Tibial nerve (tissue), 4 donors: Measurements from ENCODE around the gene CMKLR1. TPM values are rescaled to one million over a fixed set of nuclear protein-coding genes. Genes with fewer than 3 reads are reported as not detected.
A peak's percentile ranks its signal among the peaks of the same experiment; 100 is the strongest.

Experiments
- DNase-seq, 2 donors: peaks; one replicate each; pipeline ENCODE4 v3.0.0-alpha.2; 2019; ENCODE audit warnings: low spot score in 2 of 2
- H3K27ac ChIP-seq, 4 donors: fragments of 200-600 bp; sonication (generic) in 3 of 4; one replicate each; pipeline ENCODE4 v1.5.1; 2017 to 2019; ENCODE audit warnings: mild to moderate bottlenecking in 1 of 4
- H3K27me3 ChIP-seq, 2 donors: fragments of 200-600 bp; sonication (generic) in 1 of 2; one replicate each; pipeline versions ENCODE4 v1.5.1 to v1.6.0; 2017 to 2019
- H3K36me3 ChIP-seq, 3 donors: fragments of 200-600 bp; sonication (generic); one replicate each; pipeline ENCODE4 v1.5.1; 2018 to 2019
- H3K4me1 ChIP-seq, 4 donors: fragments of 200-600 bp; sonication (generic) in 3 of 4; one replicate each; pipeline ENCODE4 v1.5.1; 2017 to 2019
- H3K4me3 ChIP-seq, 4 donors: fragments of 200-600 bp; sonication (generic) in 3 of 4; one replicate each; pipeline ENCODE4 v1.5.1; 2017 to 2019; ENCODE audit warnings: mild to moderate bottlenecking in 1 of 4, moderate library complexity in 1 of 4
- H3K9me3 ChIP-seq, 4 donors: fragments of 200-600 bp; sonication (generic) in 3 of 4; one replicate each; pipeline ENCODE4 v1.5.1; 2017 to 2019
- CTCF ChIP-seq, 5 experiments: fragments of 200-600 bp in 3 of 5; fragments of 450-650 bp in 2 of 5; sonication (generic) in 3 of 5; IDR thresholded peaks; one replicate each; pipeline ENCODE4 v1.5.1; 2016 to 2019; ENCODE audit warnings: antibody characterized with exemption in 5 of 5, mild to moderate bottlenecking in 3 of 5, moderate library complexity in 2 of 5
- EP300 ChIP-seq, 2 donors: sonication (generic); formaldehyde crosslinking; IDR thresholded peaks; one replicate each; pipeline ENCODE4 v1.6.1; 2017; ENCODE audit warnings: antibody characterized with exemption in 2 of 2, mild to moderate bottlenecking in 1 of 2
- POLR2A ChIP-seq, 2 donors: fragments of 450-650 bp; IDR thresholded peaks; one replicate each; pipeline ENCODE4 v1.6.1; 2017; ENCODE audit warnings: antibody characterized with exemption in 2 of 2, mild to moderate bottlenecking in 2 of 2, moderate library complexity in 2 of 2
- WGBS, 2 donors: methylation state at CpG; one replicate each; pipeline ENCODE4 v1.1.5; 2018; 5-methylcytosine and 5-hydroxymethylcytosine counted together
- total RNA-seq, 4 donors: library from RNA; depleted of rRNA; stranded (reverse); fragments of >200 nt; gene quantifications; one replicate each; pipeline ENCODE4 v1.1.0, GENCODE V29; 2016

The CMKLR1 gene
- total RNA-seq, 4 donors from 2014 or later: 7.1 to 23.2 (median 18.8) TPM

GRCh38 chr12:108306506-108306905, 32.6 kb downstream of the CMKLR1 start:
- Histone ChIP-seq H3K9me3 (no peaks in the 10 kb centered on the region), H3K27ac (peak overlapping the region in 3 of 4 donors; percentile 64 to 87 (median 84)), H3K27me3 (no peaks in the 10 kb centered on the region), H3K4me3 (no peak overlapping the region), H3K36me3 (no peaks in the 10 kb centered on the region), H3K4me1 (peaks cover 0 to 95% (median 33%) of the 10 kb centered on the region in 4 donors)
- WGBS, 2 donors: 87 to 92% methylated on average over 3 of the region's 3 CpGs
- no peak for TF ChIP-seq EP300 (IDR thresholded peaks at IDR 0.05)
- TF ChIP-seq CTCF (IDR thresholded peaks at IDR 0.05): no peak
- TF ChIP-seq POLR2A (IDR thresholded peaks at IDR 0.05): no peak
- no peak for DNase-seq

DNA sequence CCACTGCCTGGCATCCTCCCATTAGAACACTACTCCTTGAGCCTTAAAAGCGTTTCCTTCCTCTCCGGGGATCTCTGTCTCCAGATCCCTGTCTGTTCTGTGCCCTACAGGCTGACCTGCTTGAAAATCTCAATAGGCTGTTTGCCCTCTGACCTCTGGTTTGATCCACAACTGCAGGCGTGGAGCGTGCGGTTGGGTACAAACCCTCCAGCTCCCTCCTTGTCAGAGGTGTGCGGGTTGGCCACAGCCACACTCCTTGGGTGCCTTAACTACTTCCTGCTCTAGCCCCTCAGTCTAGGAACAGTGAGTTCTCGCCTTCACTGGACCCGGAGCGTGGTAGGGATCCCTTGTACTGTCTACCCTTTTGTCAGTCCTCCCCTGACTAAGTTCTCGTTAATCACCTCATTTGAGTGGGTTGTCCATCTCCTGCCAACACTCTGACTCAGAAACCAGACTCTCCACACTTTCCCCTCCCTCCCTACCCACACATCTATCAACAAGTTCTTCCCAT, 33.1 kb downstream of the CMKLR1 start:
- peaks cover 0 to 93% (median 33%) of the 10 kb centered on the region in 4 donors for H3K4me1 ChIP-seq
- peak overlapping the region; percentile 21 to 87 (median 74) for H3K27ac ChIP-seq
- DNase-seq: no peak
- H3K9me3 ChIP-seq: no peaks in the 10 kb centered on the region
- 25 to 37% methylated on average over 10 of the region's 10 CpGs for WGBS, 2 donors
- no peaks in the 10 kb centered on the region for H3K27me3 ChIP-seq
- H3K36me3 ChIP-seq: no peaks in the 10 kb centered on the region
- peak overlapping the region in 2 of 4 donors; percentile 10 to 19 for H3K4me3 ChIP-seq
- TF ChIP-seq CTCF (IDR thresholded peaks at IDR 0.05) (no peak), EP300 (IDR thresholded peaks at IDR 0.05) (no peak), POLR2A (IDR thresholded peaks at IDR 0.05) (no peak)

GRCh38 chr12:108305520-108305919, 33.6 kb downstream of the CMKLR1 start:
- 11 to 16% methylated on average over 5 to 9 of the region's 9 CpGs for WGBS, 2 donors

DNA sequence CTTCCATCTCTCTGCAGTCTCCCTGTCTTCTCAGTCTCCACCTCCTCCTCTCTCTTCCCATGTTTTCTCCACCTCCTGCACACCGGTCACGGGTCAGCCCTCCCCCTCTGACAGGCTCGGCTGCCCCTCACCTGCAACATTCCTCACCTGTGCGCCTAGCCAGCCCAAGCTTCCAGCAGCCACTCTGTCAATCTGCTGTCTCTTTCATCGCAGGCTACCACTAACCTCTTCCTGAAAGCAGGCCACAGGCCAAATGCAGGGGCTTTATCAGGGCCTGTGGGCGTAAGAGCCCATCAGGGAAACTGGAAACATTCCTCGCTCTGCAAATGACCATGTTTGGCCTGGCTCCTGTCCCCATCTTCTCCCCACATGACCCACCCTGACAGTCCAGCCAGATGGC, 34.5 kb downstream of the CMKLR1 start:
- WGBS, 2 donors: 44 to 60% methylated on average over 7 of the region's 7 CpGs
- peak overlapping the region; percentile 21 to 87 (median 74) for H3K27ac ChIP-seq
- H3K36me3 ChIP-seq: no peaks in the 10 kb centered on the region
- no peak overlapping the region for H3K4me3 ChIP-seq
- H3K4me1 ChIP-seq: peaks cover 0 to 91% (median 33%) of the 10 kb centered on the region in 4 donors
- H3K27me3 ChIP-seq: no peaks in the 10 kb centered on the region
- no peaks in the 10 kb centered on the region for H3K9me3 ChIP-seq
- no peak for DNase-seq
- TF ChIP-seq CTCF (IDR thresholded peaks at IDR 0.05): no peak
- TF ChIP-seq EP300 (IDR thresholded peaks at IDR 0.05): no peak
- no peak for TF ChIP-seq POLR2A (IDR thresholded peaks at IDR 0.05)

More at GRCh38 chr12:108305520-108305919, 33.6 kb downstream of the CMKLR1 start:
- Histone ChIP-seq H3K9me3 (no peaks in the 10 kb centered on the region), H3K4me3 (peak overlapping the region in 1 of 4 donors; percentile 10), H3K27ac (peak overlapping the region; percentile 21 to 87 (median 74)), H3K27me3 (no peaks in the 10 kb centered on the region), H3K4me1 (peaks cover 0 to 91% (median 33%) of the 10 kb centered on the region in 4 donors), H3K36me3 (no peaks in the 10 kb centered on the region)
- DNase-seq: peak; percentile 85 to 86
- TF ChIP-seq EP300 (IDR thresholded peaks at IDR 0.05): peak in 1 of 2 donors; percentile 69
- TF ChIP-seq CTCF (IDR thresholded peaks at IDR 0.05): no peak

DNA sequence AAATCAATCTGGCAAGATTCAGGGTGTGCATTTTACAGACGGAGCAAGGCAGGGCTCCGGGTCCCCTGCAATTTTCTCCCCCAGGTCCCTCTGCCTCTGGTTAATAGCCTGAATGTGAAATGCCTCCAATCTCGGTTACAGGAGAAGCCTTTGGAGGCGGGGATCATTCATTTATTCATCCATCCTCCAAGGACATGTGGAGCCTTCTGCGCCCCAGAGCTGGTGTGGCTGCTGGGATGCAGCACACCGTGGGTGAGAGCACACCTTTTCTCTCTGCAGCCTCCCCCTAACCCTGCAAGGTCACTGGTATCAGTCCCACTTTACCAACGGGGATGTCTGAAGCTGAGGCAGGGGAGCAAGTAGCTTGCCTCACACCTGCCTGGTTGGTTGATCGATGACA, 35.4 kb downstream of the CMKLR1 start:
- TF ChIP-seq CTCF (IDR thresholded peaks at IDR 0.05): no peak
- TF ChIP-seq EP300 (IDR thresholded peaks at IDR 0.05): no peak
- TF ChIP-seq POLR2A (IDR thresholded peaks at IDR 0.05): no peak
- DNase-seq: no peak
- Histone ChIP-seq H3K27me3 (no peaks in the 10 kb centered on the region), H3K4me1 (peaks cover 0 to 93% (median 33%) of the 10 kb centered on the region in 4 donors), H3K9me3 (no peaks in the 10 kb centered on the region), H3K36me3 (no peaks in the 10 kb centered on the region), H3K4me3 (no peak overlapping the region), H3K27ac (peak overlapping the region; percentile 64 to 87 (median 74))
- WGBS, 2 donors: 79 to 87% methylated on average over 6 to 8 of the region's 8 CpGs
